ENCODE results near the gene DMD. TPM values are rescaled to one million over a fixed set of nuclear protein-coding genes. Genes with fewer than 3 reads are reported as not detected.

DMD gene
- total RNA-seq, 1 donor from 2014 or later, result 22.9 TPM

DNA sequence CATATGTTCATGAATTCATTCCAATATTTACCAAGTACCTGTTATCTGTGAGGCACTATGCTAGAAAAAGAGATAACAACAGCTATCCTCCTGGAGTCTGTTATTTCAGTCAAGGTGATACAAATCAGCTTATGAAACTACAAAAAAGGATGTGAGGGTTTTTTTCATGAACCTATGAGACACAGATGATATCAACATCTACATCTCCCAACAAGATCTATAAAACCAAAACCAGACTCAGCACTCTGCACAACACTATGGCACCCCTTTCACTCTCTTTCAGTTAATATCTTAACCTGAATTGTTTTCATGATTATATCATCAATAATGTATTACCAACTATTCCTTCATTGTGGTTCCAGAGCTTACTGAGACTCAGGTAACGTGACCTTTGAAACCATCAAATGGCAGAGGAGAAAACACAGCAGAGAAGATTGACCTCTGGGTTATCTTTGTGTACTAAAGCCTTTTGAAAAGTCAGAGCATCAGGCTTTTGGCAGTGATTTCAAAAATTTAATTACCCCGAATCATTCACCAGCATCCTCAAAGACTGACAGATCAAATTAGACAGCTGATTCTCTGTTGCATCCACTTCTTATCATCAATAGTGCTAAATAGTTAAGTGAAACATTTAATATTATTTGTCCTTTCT, 1894.9 kb downstream of the DMD start:
- intact Hi-C loops (cut with micrococcal nuclease), result no loop called here
- no peak for DNase-seq
- Mint-ChIP-seq H3K36me3 (ENCODE audit: low read depth) (no peaks in the 10 kb centered on the region), H3K9me3 (no peaks in the 10 kb centered on the region), H3K4me3 (no peak overlapping the region), H3K27me3 (no peaks in the 10 kb centered on the region), H3K4me1 (no peaks in the 10 kb centered on the region), H3K27ac (no peak overlapping the region)
- CTCF ChIA-PET, result no interaction called here
- TF ChIP-seq, protein P1, sequence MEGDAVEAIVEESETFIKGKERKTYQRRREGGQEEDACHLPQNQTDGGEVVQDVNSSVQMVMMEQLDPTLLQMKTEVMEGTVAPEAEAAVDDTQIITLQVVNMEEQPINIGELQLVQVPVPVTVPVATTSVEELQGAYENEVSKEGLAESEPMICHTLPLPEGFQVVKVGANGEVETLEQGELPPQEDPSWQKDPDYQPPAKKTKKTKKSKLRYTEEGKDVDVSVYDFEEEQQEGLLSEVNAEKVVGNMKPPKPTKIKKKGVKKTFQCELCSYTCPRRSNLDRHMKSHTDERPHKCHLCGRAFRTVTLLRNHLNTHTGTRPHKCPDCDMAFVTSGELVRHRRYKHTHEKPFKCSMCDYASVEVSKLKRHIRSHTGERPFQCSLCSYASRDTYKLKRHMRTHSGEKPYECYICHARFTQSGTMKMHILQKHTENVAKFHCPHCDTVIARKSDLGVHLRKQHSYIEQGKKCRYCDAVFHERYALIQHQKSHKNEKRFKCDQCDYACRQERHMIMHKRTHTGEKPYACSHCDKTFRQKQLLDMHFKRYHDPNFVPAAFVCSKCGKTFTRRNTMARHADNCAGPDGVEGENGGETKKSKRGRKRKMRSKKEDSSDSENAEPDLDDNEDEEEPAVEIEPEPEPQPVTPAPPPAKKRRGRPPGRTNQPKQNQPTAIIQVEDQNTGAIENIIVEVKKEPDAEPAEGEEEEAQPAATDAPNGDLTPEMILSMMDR (IDR thresholded peaks at IDR 0.05), result no peak
- no peak for ATAC-seq (ENCODE audit: low read depth)
- POLR2A ChIA-PET, result no interaction called here

DNA sequence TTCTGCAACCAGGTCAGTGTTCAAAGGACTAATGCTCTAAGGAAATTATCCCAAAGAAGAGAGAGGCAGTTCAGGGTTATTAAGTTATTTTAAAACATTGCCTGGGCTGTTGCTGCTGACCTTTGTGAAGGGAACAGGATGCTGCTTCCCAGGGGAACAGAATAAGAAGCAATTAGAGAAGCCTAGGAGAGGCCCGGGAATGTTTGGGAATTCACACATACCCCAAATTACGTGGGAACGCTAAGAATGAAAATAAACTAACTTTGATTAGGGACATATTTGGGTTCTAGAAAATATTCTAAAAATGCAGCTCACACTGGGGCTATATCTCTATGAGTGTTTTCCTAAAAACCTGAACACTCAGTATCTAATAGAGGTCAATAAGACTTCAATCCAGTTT, 1896.4 kb downstream of the DMD start:
- intact Hi-C loops (cut with micrococcal nuclease), result no loop called here

DNA sequence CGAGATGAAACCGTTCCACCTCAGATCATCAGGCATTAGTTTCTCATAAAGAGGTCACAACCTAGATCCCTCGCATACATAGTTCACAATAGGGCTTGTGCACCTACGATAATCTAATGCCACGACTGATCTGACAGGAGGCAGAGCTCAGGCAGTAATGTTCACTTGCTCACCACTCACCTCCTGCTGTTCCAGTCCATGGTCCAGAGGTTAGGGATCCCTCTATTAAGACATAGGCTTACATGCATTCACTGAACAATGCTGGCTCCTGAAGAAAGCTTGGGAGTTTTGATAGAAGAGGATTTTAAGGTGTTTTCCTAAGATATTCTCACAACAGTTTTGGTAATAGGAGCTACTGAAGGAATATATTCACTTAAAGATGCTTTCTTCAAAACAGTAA, 1903.4 kb downstream of the DMD start:
- H3K27me3 Mint-ChIP-seq, result no peaks in the 10 kb centered on the region
- DNase-seq, result no peak
- POLR2A ChIA-PET, result no interaction called here
- H3K36me3 Mint-ChIP-seq (ENCODE audit: low read depth), result no peaks in the 10 kb centered on the region
- ATAC-seq (ENCODE audit: low read depth), result no peak
- H3K4me3 Mint-ChIP-seq, result no peak overlapping the region
- TF ChIP-seq, protein P1 (IDR thresholded peaks at IDR 0.05), result no peak
- CTCF ChIA-PET, result no interaction called here
- no peaks in the 10 kb centered on the region for H3K9me3 Mint-ChIP-seq
- no peak overlapping the region for H3K27ac Mint-ChIP-seq
- peaks cover 2% of the 10 kb centered on the region for H3K4me1 Mint-ChIP-seq
- intact Hi-C loops (cut with micrococcal nuclease), result no loop called here

More for the DNA sequence above, 1896.4 kb downstream of the DMD start:
- no peak for ATAC-seq (ENCODE audit: low read depth)
- ChIA-PET CTCF (no interaction called here), POLR2A (no interaction called here)
- H3K27ac Mint-ChIP-seq, result no peak overlapping the region
- no peak for DNase-seq
- no peaks in the 10 kb centered on the region for H3K36me3 Mint-ChIP-seq (ENCODE audit: low read depth)
- no peaks in the 10 kb centered on the region for H3K9me3 Mint-ChIP-seq
- TF ChIP-seq, protein P1 (IDR thresholded peaks at IDR 0.05), result no peak
- no peaks in the 10 kb centered on the region for H3K4me1 Mint-ChIP-seq
- H3K4me3 Mint-ChIP-seq, result no peak overlapping the region
- no peaks in the 10 kb centered on the region for H3K27me3 Mint-ChIP-seq

DNA sequence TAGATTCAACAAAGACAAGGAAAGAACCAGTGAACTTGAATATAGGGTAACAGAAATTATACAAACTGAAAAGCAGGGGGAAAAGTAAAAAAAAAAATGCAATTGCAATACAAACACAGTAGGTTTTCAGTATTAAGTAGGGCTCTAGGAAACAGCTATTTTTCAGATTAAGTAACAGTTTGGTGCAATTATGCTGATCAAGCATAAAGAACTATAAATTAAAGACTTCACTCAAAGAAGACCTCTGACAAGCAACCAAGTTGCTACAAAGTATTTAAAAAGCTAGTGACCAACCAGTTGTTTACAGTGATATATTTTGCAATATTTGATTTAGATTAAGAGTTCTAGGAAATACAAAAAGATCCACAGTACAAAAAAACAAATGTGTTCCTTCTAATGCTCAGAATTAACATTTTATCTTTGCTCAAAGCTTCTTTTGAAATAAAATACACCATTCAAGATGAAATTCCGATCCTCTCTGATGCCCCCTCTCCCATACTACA, 1908.7 kb downstream of the DMD start:
- Mint-ChIP-seq H3K9me3 (peaks cover 3% of the 10 kb centered on the region), H3K27me3 (peaks cover 2% of the 10 kb centered on the region), H3K4me3 (no peak overlapping the region), H3K27ac (no peak overlapping the region), H3K36me3 (ENCODE audit: low read depth) (no peaks in the 10 kb centered on the region), H3K4me1 (peaks cover 2% of the 10 kb centered on the region)
- intact Hi-C loops (cut with micrococcal nuclease), result no loop called here
- DNase-seq (no peak), ATAC-seq (ENCODE audit: low read depth) (no peak)
- TF ChIP-seq, protein P1 (IDR thresholded peaks at IDR 0.05), result no peak
- ChIA-PET POLR2A (no interaction called here), CTCF (no interaction called here)

DNA sequence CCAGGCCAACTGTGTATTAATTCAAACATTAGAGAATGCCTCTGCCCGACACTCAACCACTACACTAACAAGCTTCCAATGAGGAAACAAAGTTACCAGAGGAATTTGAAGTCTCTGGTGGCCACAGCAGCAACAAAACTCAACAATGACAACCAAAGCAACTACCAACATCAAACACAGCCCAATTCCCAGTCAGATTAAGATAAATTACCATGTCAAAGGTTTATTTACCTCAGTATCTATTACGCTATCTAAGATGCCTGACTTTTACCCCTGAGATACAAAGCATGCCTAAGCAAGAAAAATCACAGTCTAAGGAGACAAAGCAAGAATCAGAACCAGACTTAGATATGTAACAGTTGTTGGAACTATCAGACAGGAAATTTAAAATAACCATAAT, 1909.4 kb downstream of the DMD start:
- H3K27me3 Mint-ChIP-seq, result peaks cover 2% of the 10 kb centered on the region
- POLR2A ChIA-PET, result no interaction called here
- no peak overlapping the region for H3K4me3 Mint-ChIP-seq
- intact Hi-C loops (cut with micrococcal nuclease), result no loop called here
- no peak overlapping the region for H3K27ac Mint-ChIP-seq
- CTCF ChIA-PET, result no interaction called here
- H3K9me3 Mint-ChIP-seq, result peaks cover 3% of the 10 kb centered on the region
- TF ChIP-seq, protein P1 (IDR thresholded peaks at IDR 0.05), result no peak
- ATAC-seq (ENCODE audit: low read depth) (no peak), DNase-seq (no peak)
- H3K4me1 Mint-ChIP-seq, result peaks cover 2% of the 10 kb centered on the region
- no peaks in the 10 kb centered on the region for H3K36me3 Mint-ChIP-seq (ENCODE audit: low read depth)
